Medulla oblongata (tissue), 1 donor: ENCODE results near the gene SH3D21.

Experiments used
- DNase-seq: peaks from one replicate; pipeline ENCODE4 v3.0.0-alpha.2; 2015; ENCODE audit errors: extremely low spot score

SH3D21 gene

DNA sequence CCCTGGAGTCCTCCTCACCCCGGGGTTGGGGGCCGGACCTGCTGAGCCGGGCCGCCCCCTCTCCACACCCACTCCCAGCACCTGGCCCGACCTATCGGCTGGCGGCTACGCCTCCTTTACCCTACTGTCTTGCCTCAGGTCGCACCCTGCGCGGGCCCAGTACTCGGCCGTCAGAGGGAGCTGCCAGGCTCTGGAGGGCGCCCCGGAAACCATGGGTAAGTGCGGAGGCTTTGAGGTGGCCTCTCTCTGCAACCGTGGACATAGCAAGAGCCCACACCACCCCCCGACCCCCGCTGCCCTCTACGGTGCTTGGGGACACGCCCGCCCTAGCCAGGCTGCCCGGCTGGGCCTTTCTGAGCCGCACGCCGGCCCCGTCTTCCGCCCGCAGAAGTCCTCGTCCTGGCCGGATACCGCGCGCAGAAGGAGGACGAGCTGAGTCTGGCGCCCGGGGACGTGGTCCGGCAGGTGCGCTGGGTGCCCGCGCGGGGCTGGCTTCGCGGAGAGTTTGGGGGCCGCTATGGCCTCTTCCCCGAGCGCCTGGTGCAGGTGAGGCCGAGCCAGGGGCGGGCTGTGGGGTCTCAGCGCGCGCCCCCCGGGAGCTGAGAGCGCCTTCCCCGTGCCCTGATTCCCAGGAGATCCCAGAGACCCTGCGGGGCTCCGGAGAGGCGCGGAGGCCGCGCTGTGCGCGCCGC is at the start of gene SH3D21:
Gene SH3D21 (plus strand): TSS at position 159 of the 692 bp plus-strand sequence. CDS start 53 bp downstream, at position 212.
- DNase-seq, result no peak

DNA sequence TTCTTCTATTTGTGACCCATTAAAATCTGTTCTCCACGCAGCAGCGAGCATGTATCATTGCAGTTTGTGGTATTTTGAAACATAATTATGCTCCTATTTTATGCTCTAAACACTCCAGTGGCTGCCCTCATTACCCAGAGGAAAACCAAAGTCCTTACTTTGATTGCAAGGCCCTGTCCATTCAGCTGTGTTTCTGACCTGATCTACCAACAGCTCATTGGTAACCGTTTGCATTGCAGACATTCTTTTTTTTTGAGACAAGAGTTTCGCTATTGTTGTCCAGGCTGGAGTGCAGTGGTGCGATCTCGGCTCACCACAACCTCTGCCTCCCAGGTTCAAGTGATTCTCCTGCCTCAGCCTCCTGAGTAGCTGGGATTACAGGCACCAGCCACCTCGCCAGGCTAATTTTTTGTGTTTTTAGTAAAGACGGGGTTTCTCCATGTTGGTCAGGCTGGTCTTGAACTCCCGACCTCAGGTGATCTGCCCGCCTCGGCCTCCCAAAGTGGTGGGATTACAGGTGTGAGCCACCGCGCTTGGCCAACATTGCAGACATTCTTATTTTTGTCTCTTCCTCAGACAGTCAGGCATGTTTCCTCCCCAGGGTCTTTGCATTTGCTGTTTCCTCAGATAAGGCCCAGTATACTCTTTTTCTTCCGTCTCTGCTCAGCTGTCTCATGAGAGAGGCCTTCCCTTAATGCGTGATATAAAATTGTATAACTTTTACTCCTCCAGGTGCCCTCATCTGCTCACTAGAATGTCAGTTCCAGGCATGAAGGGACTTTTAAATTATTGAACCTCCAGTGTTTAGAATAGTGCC is 49.4 kb upstream of the SH3D21 start:
- DNase-seq, result no peak

- no peak for DNase-seq
Observed at GRCh38 chr1:36257375-36257767, 48.8 kb upstream of the SH3D21 start.

- no peak for DNase-seq
Observed at GRCh38 chr1:36258960-36259344, 47.2 kb upstream of the SH3D21 start.

DNA sequence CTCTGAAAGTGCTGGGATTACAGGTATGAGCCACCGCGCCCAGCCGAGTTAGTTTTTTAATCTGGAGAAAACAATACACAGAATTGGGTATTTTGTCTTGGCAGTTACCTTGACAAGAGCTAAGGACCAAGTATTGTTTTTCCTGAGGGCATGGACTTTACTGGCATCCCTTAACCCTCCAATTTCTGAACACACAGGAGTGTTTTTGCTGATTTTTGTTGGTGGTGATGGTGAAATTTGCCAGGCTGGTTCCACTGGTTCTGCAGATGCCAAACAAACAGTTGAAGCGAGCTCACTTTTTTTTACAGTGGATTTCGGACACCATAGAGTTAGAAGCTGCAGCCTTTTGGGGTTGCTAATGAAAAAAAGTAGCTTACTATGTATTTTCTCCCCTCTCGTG is 37.2 kb upstream of the SH3D21 start:
- DNase-seq, result no peak

DNA sequence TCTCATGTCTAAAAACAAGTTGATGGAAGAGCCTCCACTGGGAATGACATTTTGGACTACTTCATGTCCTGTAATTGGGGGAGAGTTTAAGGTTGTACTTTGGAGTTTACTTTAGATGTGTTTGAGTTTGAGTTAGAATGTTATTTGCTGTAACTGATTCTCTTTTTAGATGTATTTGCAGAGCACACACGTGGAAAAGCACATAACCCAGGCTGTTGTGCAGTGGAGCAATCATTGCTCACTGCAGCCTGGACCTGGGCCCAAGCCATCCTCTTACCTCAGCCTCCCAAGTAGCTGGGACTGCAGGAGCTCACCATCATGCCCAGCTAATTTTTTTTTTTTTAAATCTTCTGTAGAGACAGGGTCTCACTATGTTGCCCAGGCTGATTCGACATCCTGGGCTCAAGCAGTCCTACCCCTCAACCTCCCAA is 36.7 kb upstream of the SH3D21 start:
- no peak for DNase-seq

DNA sequence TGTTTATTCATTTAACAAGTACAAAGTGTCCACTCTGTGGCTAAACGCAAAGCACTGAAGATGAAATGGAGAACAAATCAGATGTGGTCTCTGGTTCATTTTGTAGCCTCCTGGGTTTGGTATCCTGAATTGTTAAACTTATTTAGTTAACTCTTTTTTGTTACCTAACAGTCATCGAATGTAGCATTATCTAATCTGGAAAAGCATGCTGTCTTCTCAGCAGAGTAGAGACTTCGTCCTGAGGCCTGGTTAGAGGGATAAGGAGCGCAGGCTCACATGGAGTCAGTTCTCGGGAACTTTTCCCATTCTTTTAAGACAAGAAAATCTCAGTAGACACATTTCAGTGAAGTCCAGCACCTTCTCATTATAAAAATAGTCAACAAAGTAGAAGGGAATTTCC is 33.1 kb upstream of the SH3D21 start:
- DNase-seq, result no peak

DNA sequence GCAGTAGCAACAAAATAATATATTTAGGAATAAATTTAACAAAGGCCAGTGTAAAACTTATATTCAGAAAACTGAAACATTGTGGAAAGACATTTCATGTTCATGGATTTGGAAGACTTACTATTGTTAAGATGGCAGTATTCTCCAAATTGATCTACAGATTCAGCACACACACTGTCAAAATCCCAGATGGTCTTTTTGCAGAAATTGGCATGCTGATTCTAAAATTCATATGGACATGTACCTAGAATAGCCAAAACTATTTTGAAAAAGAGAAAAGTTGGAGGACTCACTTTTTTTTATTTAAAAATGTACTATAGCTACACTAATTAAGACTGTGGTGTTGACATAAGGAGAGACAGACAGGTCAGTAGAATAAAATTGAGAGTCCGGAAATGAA is 32.0 kb upstream of the SH3D21 start:
- no peak for DNase-seq

DNA sequence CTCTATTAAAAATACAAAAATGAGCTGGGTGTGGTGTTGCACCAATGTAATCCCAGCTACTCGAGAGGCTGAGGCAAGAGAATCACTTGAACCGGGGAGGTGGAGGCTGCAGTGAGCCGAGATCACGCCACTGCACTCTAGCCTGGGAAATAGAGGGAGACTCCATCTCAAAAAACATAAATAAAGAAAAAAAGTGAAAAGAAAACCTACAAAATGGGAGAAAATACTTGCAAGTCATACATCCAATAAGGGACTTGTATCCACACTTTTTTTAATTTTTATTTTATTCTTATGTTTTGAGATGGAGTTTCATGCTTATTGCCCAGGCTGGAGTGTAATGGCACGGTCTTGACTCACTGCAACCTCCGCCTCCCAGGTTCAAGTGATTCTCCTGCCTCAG is 29.5 kb upstream of the SH3D21 start:
- no peak for DNase-seq

DNA sequence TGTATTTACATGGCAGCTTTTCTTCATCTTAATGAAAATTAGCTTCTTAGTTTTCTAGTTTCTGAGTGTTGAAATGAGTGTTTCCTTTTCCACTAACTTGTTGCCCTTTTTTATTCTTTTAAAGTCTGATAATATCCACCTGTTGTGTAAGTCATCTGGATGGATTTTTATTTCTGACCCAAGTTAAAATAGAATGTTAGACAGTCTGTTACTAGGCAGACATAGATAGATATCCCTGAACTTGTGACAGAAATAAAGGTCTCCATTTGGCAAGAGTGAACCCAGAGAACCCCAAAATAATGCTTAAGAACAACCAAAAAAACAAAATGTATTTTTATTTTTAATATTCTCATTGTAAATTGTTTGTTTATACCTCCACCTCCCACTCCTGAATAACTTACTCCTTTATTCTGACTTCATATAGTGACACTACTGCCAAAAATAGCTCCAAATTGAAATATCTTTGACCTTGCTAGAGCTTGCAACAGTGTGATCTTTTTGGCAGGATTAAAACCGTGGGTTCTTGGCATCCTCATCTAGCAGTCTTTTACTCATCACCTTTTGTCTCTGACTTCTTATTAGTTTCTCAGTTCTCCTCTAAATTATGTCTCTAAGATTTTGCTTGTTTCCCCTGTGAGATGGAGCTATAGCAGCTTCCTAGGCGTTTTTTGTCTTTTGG is 26.9 kb upstream of the SH3D21 start:
- no peak for DNase-seq

DNA sequence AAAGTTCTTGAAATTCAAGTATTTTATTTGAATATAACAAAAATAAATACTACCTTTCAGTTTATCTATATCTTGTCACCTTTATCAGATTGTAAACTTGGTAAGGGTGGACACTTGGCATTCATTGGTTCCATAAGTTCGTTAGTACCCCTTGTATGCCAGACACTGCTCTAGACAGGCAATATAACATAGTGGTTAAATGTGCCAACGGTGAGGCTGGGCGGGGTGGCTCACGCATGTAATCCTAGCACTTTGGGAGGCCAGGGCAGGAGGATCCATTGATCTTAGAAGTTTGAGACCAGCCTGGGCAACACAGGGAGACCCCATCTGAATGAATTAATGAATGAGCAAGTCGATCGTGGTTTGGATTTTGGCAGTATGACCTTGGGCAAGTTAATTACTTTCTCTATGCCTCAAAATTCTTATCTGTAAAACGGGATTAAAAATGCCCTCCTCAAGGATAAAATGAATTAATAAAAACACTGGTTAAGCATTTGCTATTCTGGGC is 26.3 kb upstream of the SH3D21 start:
- no peak for DNase-seq

- DNase-seq, result no peak
Observed at GRCh38 chr1:36284061-36284460, 22.1 kb upstream of the SH3D21 start.

DNA sequence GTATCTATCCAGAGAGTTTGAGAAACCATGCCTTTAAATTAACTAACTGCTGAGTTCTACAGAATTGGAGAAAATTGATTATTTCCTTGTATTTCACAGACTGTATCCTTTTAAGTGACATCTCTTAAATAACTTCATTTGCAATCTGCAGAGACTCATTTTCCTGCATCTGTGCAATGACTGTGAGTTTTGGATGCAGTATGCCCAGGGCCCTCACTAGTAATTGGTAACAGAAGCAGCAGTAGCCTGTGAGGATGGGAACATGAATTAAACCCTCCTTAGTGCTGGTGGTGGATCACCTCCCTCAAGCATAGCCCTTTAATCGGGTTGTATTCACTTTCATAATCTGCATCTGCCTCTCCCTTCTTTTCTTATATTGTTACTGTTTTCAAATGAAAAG is 21.7 kb upstream of the SH3D21 start:
- no peak for DNase-seq

- peak; percentile 95 for DNase-seq
Observed at GRCh38 chr1:36285443-36286101, 20.6 kb upstream of the SH3D21 start.

DNA sequence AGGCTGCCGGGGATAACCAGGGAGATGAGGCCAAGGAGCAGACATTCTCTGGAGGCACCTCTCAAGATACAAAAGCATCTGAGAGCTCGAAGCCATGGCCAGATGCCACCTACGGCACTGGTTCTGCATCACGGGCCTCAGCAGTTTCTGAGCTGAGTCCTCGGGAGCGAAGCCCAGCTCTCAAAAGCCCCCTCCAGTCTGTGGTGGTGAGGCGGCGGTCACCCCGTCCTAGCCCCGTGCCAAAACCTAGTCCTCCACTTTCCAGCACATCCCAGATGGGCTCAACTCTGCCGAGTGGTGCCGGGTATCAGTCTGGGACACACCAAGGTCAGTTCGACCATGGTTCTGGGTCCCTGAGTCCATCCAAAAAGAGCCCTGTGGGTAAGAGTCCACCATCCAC is 19.4 kb upstream of the SH3D21 start:
- DNase-seq, result no peak

- DNase-seq, result no peak
Observed at GRCh38 chr1:36287595-36287994, 18.6 kb upstream of the SH3D21 start.

DNA sequence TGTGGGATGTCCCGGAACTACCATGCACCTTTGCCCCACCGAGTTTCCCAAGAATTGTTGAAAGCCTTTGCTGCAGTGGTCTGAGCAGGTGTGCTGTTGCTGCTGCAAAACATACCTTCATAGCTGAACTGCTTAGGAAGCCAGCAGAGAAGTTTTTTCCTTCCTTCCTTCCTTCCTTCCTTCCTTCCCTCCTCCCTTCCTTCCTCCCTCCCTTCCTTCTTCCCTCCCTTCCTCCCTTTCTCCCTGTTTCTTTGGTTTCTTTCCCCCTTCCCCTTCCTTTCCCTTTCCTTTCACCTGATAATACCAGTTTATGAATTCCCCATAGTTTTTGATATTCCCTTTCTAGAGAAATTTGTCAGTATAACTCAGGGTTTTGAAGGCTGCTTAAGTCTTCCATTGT is 10.8 kb upstream of the SH3D21 start:
- no peak for DNase-seq

DNA sequence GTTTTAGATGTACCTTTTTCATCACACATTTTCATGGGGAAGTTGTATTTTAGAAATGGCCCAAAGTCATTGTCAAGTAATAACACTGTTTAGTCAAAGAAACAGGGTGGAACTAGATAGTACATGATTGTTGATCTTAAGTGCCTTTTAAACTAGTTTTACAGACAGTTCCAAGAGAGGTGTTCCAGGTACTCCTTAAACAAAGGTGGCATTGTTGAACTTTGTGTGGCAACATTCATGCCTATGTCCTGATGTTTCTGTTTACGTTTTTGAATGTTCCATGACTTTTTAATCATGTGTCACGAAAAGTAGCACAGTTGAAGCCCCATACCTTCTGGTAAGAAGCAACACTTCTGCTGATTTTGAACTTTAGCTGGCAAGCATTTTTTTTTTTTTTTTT is 9.1 kb upstream of the SH3D21 start:
- no peak for DNase-seq

GRCh38 chr1:36298640-36299039 is 7.5 kb upstream of the SH3D21 start:
- no peak for DNase-seq

DNA sequence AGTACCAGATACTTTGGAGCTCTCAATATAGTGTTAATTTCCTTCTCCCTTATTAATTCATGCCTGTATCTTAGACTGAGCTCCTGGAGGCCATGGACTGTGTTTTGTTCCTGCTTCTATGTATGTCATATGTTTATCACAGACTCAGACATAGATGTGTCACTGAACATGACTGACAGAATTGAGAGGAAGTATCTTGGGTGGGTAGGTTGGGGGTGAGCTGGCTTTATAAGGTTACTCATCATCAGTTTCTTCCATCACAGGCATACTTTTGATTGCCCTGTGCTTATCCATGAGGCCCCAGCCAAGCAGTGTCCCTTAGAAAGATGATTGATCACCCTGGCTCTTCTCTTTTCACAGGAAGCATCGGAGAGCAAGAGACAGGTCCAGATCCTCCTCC is 5.6 kb upstream of the SH3D21 start:
- DNase-seq, result no peak

- DNase-seq, result peak; percentile 44
Observed at GRCh38 chr1:36301220-36301619, 4.9 kb upstream of the SH3D21 start.

DNA sequence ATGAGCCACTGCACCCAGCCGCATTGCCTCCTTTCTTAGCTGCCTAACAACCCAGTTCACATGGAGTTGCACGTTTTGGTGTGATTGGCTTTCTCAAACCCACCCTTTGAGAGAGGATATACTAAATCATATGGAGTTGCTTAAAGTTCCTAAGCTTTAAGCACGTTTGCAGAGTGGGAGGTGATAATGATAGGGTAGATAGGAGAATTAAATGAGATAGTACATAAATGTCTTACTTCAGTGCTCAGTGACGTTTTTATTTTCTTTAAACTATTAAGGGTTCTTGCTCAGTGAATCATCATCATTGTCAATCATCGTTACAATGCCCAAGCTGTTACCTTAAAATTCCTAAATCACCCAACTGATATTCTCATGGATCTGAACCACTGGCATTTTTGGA is 2.9 kb upstream of the SH3D21 start:
- DNase-seq, result no peak
